NCI-H2196 (cell line): ENCODE data around the gene SLC25A23.
"Not testable (repeated sequence)": the region's sequence is repeated elsewhere in the genome, so short reads cannot be mapped to it uniquely, and the experiment has no call there.

Experiments
- DNase-seq: peaks from one replicate; lab custom pipeline; 2025; ENCODE audit not compliant: unreplicated experiment; lab: John Stamatoyannopoulos, UW

Gene SLC25A23

GRCh38 chr19:6457958-6458694 is 1.5 kb downstream of the SLC25A23 start:
- no peak for DNase-seq

- DNase-seq: no peak
Observed at GRCh38 chr19:6455924-6456323, 3.7 kb downstream of the SLC25A23 start.

GRCh38 chr19:6453951-6454565 is 5.5 kb downstream of the SLC25A23 start:
- no peak for DNase-seq

- no peak for DNase-seq
Observed at GRCh38 chr19:6452899-6453298, 6.7 kb downstream of the SLC25A23 start.

GRCh38 chr19:6452223-6452614 is 7.4 kb downstream of the SLC25A23 start:
- DNase-seq: no peak

GRCh38 chr19:6451583-6452222 is 7.9 kb downstream of the SLC25A23 start:
- DNase-seq: no peak

- no peak for DNase-seq
Observed at GRCh38 chr19:6450166-6450565, 9.4 kb downstream of the SLC25A23 start.

- no peak for DNase-seq
Observed at GRCh38 chr19:6448045-6448444, 11.5 kb downstream of the SLC25A23 start.

GRCh38 chr19:6446452-6446851 is 13.1 kb downstream of the SLC25A23 start:
- no peak for DNase-seq

- no peak for DNase-seq
Observed at GRCh38 chr19:6443986-6444385, 15.6 kb downstream of the SLC25A23 start.

- DNase-seq: no peak
Observed at GRCh38 chr19:6442087-6442688, 17.4 kb downstream of the SLC25A23 start.

GRCh38 chr19:6440905-6441304 is 18.7 kb downstream of the SLC25A23 start:
- no peak for DNase-seq

- no peak for DNase-seq
Observed at GRCh38 chr19:6439743-6440142, 19.8 kb downstream of the SLC25A23 start.

GRCh38 chr19:6433663-6434062 is 25.9 kb downstream of the SLC25A23 start, which contains the start of gene SLC25A41:
SLC25A41 (minus strand) TSS chr19:6433763; CDS start chr19:6433693, 70 bp downstream.
- DNase-seq: no peak

GRCh38 chr19:6433165-6433564 is 26.4 kb downstream of the SLC25A23 start:
- no peak for DNase-seq

GRCh38 chr19:6431891-6432290 is 27.7 kb downstream of the SLC25A23 start:
- DNase-seq: no peak

- no peak for DNase-seq
Observed at GRCh38 chr19:6429419-6430221, 30.0 kb downstream of the SLC25A23 start.

- not testable (repeated sequence) for DNase-seq
Observed at GRCh38 chr19:6428692-6429418, 30.7 kb downstream of the SLC25A23 start.

- DNase-seq: no peak
Observed at GRCh38 chr19:6427131-6427530, 32.5 kb downstream of the SLC25A23 start.
